Esophagus mucosa (tissue), 1 donor: ENCODE measurements around the gene SMYD3. TPM values are rescaled to one million over a fixed set of nuclear protein-coding genes. Genes with fewer than 3 reads are reported as not detected.
"Not testable (repeated sequence)": the region's sequence is repeated elsewhere in the genome, so short reads cannot be mapped to it uniquely, and the experiment has no call there.

Experiments used
- ATAC-seq: fragments of 200-7000 bp; cut with Tn5 transposase; one replicate; pipeline ENCODE4 v1.9.1; 2020
- total RNA-seq: library from RNA; stranded (reverse); gene quantifications from one replicate; pipeline ENCODE4 v1.2.4, GENCODE V29; 2023
- donor health status: DM: yes; HTN: yes; CAD: no.

The SMYD3 gene
- total RNA-seq, 1 donor from 2014 or later, result 6.9 TPM

GRCh38 chr1:245823408-245824147 is 683.5 kb downstream of the SMYD3 start:
- no peak for ATAC-seq

- no peak for ATAC-seq
Observed at GRCh38 chr1:245822996-245823395, 684.1 kb downstream of the SMYD3 start.

- ATAC-seq, result not testable (repeated sequence)
Observed at GRCh38 chr1:245818363-245818762, 688.7 kb downstream of the SMYD3 start.

GRCh38 chr1:245816496-245816895 is 690.6 kb downstream of the SMYD3 start:
- ATAC-seq, result not testable (repeated sequence)

GRCh38 chr1:245814651-245815050 is 692.4 kb downstream of the SMYD3 start:
- no peak for ATAC-seq

GRCh38 chr1:245812278-245812677 is 694.8 kb downstream of the SMYD3 start:
- no peak for ATAC-seq

- no peak for ATAC-seq
Observed at GRCh38 chr1:245810789-245811337, 696.2 kb downstream of the SMYD3 start.

GRCh38 chr1:245810181-245810769 is 696.8 kb downstream of the SMYD3 start:
- no peak for ATAC-seq

GRCh38 chr1:245809361-245809760 is 697.7 kb downstream of the SMYD3 start:
- ATAC-seq, result no peak

GRCh38 chr1:245807954-245808719 is 698.9 kb downstream of the SMYD3 start:
- no peak for ATAC-seq

- no peak for ATAC-seq
Observed at GRCh38 chr1:245807306-245807705, 699.8 kb downstream of the SMYD3 start.

GRCh38 chr1:245805532-245805931 is 701.5 kb downstream of the SMYD3 start:
- no peak for ATAC-seq

GRCh38 chr1:245804696-245805095 is 702.4 kb downstream of the SMYD3 start:
- ATAC-seq, result no peak

- no peak for ATAC-seq
Observed at GRCh38 chr1:245803666-245804037, 703.4 kb downstream of the SMYD3 start.

- no peak for ATAC-seq
Observed at GRCh38 chr1:245802941-245803665, 704.0 kb downstream of the SMYD3 start.

GRCh38 chr1:245800901-245801605 is 706.0 kb downstream of the SMYD3 start:
- ATAC-seq, result no peak

- ATAC-seq, result no peak
Observed at GRCh38 chr1:245798349-245798711, 708.7 kb downstream of the SMYD3 start.

GRCh38 chr1:245797592-245798348 is 709.3 kb downstream of the SMYD3 start:
- ATAC-seq, result no peak

- ATAC-seq, result no peak
Observed at GRCh38 chr1:245791410-245792312, 715.4 kb downstream of the SMYD3 start.

GRCh38 chr1:245790441-245790840 is 716.6 kb downstream of the SMYD3 start:
- no peak for ATAC-seq
